Activated CD8-positive, alpha-beta T cell treated with anti-CD3 and anti-CD28 coated beads, Interleukin-2, amount 10 ng/mL, durations not matched to agents 7 days and 5 days (primary cell): Measurements from ENCODE around the gene NT5M. TPM values are rescaled to one million over a fixed set of nuclear protein-coding genes. Genes with fewer than 3 reads are reported as not detected.

Source experiments
- ATAC-seq: fragments of 150-1000 bp; cut with Tn5 transposase; one replicate; pipeline ENCODE4 v1.10.0; 2021; ENCODE audit warnings: moderate library complexity
- CTCF ChIA-PET: fragments of 350-600 bp; sonication (Branson Sonifier 250); formaldehyde crosslinking; loops from one replicate; lab custom pipeline; 2021; ENCODE audit warnings: antibody characterized with exemption; lab: Charles Lee
- POLR2A ChIA-PET: fragments of 350-600 bp; sonication (Branson Sonifier 250); formaldehyde crosslinking; loops from one replicate; lab custom pipeline; 2021; ENCODE audit warnings: antibody characterized with exemption; lab: Charles Lee
- DNase-seq: peaks from one replicate; pipeline ENCODE4 v3.0.0-alpha.2; 2020
- H3K27ac Mint-ChIP-seq: one replicate; pipeline ENCODE4 v1.8.0; 2021; ENCODE audit warnings: mild to moderate bottlenecking, mixed read lengths
- H3K27me3 Mint-ChIP-seq: one replicate; pipeline ENCODE4 v1.8.0; 2021; ENCODE audit warnings: low read depth, mixed read lengths
- H3K36me3 Mint-ChIP-seq: one replicate; pipeline ENCODE4 v1.8.0; 2021; ENCODE audit warnings: low read depth, mixed read lengths
- H3K4me1 Mint-ChIP-seq: one replicate; pipeline ENCODE4 v1.8.0; 2021; ENCODE audit warnings: low read depth, mixed read lengths
- H3K4me3 Mint-ChIP-seq: one replicate; pipeline ENCODE4 v1.8.0; 2021; ENCODE audit warnings: mild to moderate bottlenecking, mixed read lengths
- H3K9me3 Mint-ChIP-seq: one replicate; pipeline ENCODE4 v1.8.0; 2022; ENCODE audit warnings: mixed read lengths; ENCODE audit not compliant: insufficient read depth
- total RNA-seq, 2 experiments: library from RNA; stranded (reverse); gene quantifications; one replicate each; pipeline ENCODE4 v1.2.3, GENCODE V29; 2021

NT5M gene
- total RNA-seq, 2 experiments from 2014 or later = 8.3 to 9.0 TPM

- Mint-ChIP-seq H3K4me3 (no peak overlapping the region), H3K27ac (no peak overlapping the region), H3K4me1 (no peaks in the 10 kb centered on the region), H3K36me3 (peaks cover 2% of the 10 kb centered on the region), H3K27me3 (no peaks in the 10 kb centered on the region), H3K9me3 (no peaks in the 10 kb centered on the region)
- ATAC-seq = no peak
- no peak for DNase-seq
- POLR2A ChIA-PET = no interaction called here
- CTCF ChIA-PET = no interaction called here
Measured at GRCh38 chr17:17322516-17323510, 19.6 kb downstream of the NT5M start.

DNA sequence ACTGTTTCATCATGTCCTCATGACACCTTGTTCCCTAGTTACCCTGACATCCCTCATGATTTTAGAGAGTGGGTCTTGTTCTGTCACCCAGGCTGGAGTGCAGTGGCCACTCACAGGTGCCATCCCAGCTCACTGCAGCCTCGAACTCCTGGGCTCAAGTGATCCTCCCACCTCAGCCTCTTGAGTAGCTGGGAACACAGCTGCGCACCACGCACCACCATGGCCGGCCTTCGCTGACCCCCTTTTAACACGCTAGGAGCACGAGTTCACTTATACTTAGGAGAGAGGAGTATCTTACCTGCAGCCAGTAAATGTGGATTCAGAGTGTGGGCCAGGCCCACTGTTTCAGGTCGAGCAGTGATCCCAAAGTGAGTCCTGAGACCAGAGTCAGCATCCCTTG is 21.4 kb downstream of the NT5M start:
- DNase-seq (no peak), ATAC-seq (no peak)
- Mint-ChIP-seq H3K27me3 (no peaks in the 10 kb centered on the region), H3K4me1 (no peaks in the 10 kb centered on the region), H3K4me3 (no peak overlapping the region), H3K9me3 (no peaks in the 10 kb centered on the region), H3K36me3 (peaks cover 2% of the 10 kb centered on the region), H3K27ac (no peak overlapping the region)
- CTCF ChIA-PET = no interaction called here
- POLR2A ChIA-PET = no interaction called here

DNA sequence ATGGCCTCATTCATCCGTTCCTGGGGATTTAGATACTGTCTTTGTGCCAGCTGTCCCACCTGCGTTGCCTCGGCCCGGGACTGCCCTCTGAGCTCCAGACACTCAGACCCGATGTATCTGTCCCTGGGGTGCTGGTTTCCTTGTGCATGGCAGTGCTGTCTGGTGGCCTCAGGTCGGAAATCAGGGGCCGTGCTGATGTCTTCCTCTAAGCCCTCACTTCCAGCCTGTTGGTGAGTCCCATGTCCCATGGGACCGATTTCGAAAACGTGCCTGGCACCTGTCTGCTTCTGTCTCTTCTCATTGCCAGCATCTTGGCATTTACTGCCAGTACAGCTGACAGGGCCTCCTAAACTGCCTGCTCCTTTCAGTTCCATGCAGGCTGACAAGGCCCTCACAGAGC is 22.1 kb downstream of the NT5M start:
- H3K9me3 Mint-ChIP-seq = no peaks in the 10 kb centered on the region
- no peak overlapping the region for H3K4me3 Mint-ChIP-seq
- no peak for DNase-seq
- ATAC-seq = no peak
- peaks cover 2% of the 10 kb centered on the region for H3K36me3 Mint-ChIP-seq
- ChIA-PET POLR2A (no interaction called here), CTCF (no interaction called here)
- no peaks in the 10 kb centered on the region for H3K4me1 Mint-ChIP-seq
- H3K27ac Mint-ChIP-seq = no peak overlapping the region
- H3K27me3 Mint-ChIP-seq = no peaks in the 10 kb centered on the region

DNA sequence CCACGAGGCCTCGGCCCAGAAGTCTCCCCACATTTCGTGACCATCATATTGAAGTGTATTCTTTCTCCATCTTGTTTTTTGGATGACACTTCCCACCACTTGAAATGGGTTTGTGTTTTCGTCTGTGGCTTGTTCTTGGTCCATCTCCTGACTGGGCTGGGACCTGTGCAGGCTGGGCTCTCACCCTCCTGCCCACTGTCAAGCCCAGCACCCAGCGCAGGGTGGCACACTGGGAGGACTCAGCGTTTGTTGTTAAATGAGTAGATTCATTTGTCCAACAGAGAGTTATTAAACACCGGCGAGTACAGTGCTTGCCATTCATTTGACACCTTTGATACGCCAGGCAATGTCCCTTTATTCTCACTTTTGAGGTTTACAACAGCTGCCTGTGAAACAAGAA is 22.6 kb downstream of the NT5M start:
- ATAC-seq (no peak), DNase-seq (no peak)
- Mint-ChIP-seq H3K27ac (no peak overlapping the region), H3K4me1 (no peaks in the 10 kb centered on the region), H3K9me3 (no peaks in the 10 kb centered on the region), H3K27me3 (no peaks in the 10 kb centered on the region), H3K4me3 (no peak overlapping the region), H3K36me3 (peaks cover 2% of the 10 kb centered on the region)
- ChIA-PET CTCF (no interaction called here), POLR2A (no interaction called here)

GRCh38 chr17:17326275-17326875 is 23.2 kb downstream of the NT5M start:
- CTCF ChIA-PET = no interaction called here
- no peak overlapping the region for H3K4me3 Mint-ChIP-seq
- peaks cover 2% of the 10 kb centered on the region for H3K36me3 Mint-ChIP-seq
- ATAC-seq (no peak), DNase-seq (no peak)
- H3K9me3 Mint-ChIP-seq = no peaks in the 10 kb centered on the region
- H3K27ac Mint-ChIP-seq = no peak overlapping the region
- no peaks in the 10 kb centered on the region for H3K27me3 Mint-ChIP-seq
- POLR2A ChIA-PET = no interaction called here
- H3K4me1 Mint-ChIP-seq = no peaks in the 10 kb centered on the region

- CTCF ChIA-PET = no interaction called here
Measured at GRCh38 chr17:17328251-17328650, 25.1 kb downstream of the NT5M start.

DNA sequence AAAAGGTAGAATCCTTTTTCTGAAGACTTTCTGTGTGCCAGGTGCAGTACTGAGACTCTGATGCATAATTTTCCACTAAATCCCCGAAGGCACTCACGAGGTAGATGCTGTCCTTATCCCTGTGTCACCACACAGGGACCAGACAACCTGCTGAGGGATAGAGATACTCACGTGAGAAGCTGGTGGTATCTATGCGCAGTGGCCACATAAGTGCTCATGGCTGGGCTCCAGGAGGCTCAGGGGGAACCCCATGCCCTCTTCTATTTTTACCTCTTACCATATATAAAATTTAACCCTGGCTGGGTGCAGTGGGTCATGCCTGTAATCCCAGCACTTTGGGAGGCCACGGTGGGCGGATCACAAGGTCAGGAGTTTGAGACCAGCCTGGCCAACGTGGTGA is 38.3 kb downstream of the NT5M start:
- ATAC-seq (no peak), DNase-seq (no peak)
- H3K4me1 Mint-ChIP-seq = no peaks in the 10 kb centered on the region
- H3K4me3 Mint-ChIP-seq = no peak overlapping the region
- H3K9me3 Mint-ChIP-seq = no peaks in the 10 kb centered on the region
- H3K27me3 Mint-ChIP-seq = no peaks in the 10 kb centered on the region
- no peaks in the 10 kb centered on the region for H3K36me3 Mint-ChIP-seq
- CTCF ChIA-PET = interaction anchor here (1.6 kb wide), 1 partner anchor 200 kb away, joined by 3 read pairs; no protein-coding TSS in a partner anchor
- H3K27ac Mint-ChIP-seq = no peak overlapping the region
- POLR2A ChIA-PET = no interaction called here

More at GRCh38 chr17:17328251-17328650, 25.1 kb downstream of the NT5M start:
- Mint-ChIP-seq H3K36me3 (peaks cover 2% of the 10 kb centered on the region), H3K9me3 (no peaks in the 10 kb centered on the region), H3K27me3 (no peaks in the 10 kb centered on the region), H3K27ac (no peak overlapping the region), H3K4me3 (no peak overlapping the region), H3K4me1 (no peaks in the 10 kb centered on the region)
- DNase-seq = no peak
- POLR2A ChIA-PET = no interaction called here
- no peak for ATAC-seq

- Mint-ChIP-seq H3K27me3 (no peaks in the 10 kb centered on the region), H3K9me3 (no peaks in the 10 kb centered on the region), H3K4me3 (no peak overlapping the region), H3K4me1 (no peaks in the 10 kb centered on the region), H3K36me3 (no peaks in the 10 kb centered on the region), H3K27ac (no peak overlapping the region)
- POLR2A ChIA-PET = no interaction called here
- ATAC-seq (no peak), DNase-seq (no peak)
- CTCF ChIA-PET = interaction anchor here (1.6 kb wide), 1 partner anchor 201 kb away, joined by 3 read pairs; no protein-coding TSS in a partner anchor
Measured at GRCh38 chr17:17342242-17342945, 39.2 kb downstream of the NT5M start.

- H3K27ac Mint-ChIP-seq = no peak overlapping the region
- ChIA-PET POLR2A (no interaction called here), CTCF (no interaction called here)
- H3K27me3 Mint-ChIP-seq = no peaks in the 10 kb centered on the region
- DNase-seq = no peak
- H3K36me3 Mint-ChIP-seq = no peaks in the 10 kb centered on the region
- no peak overlapping the region for H3K4me3 Mint-ChIP-seq
- no peak for ATAC-seq
- no peaks in the 10 kb centered on the region for H3K4me1 Mint-ChIP-seq
- H3K9me3 Mint-ChIP-seq = no peaks in the 10 kb centered on the region
Measured at GRCh38 chr17:17343160-17343735, 40.1 kb downstream of the NT5M start.

GRCh38 chr17:17343896-17344506 is 40.8 kb downstream of the NT5M start:
- Mint-ChIP-seq H3K4me1 (no peaks in the 10 kb centered on the region), H3K27me3 (no peaks in the 10 kb centered on the region), H3K27ac (no peak overlapping the region), H3K36me3 (no peaks in the 10 kb centered on the region), H3K4me3 (no peak overlapping the region), H3K9me3 (no peaks in the 10 kb centered on the region)
- POLR2A ChIA-PET = no interaction called here
- CTCF ChIA-PET = no interaction called here
- ATAC-seq = no peak
- DNase-seq = no peak

- Mint-ChIP-seq H3K27ac (no peak overlapping the region), H3K4me1 (no peaks in the 10 kb centered on the region), H3K9me3 (no peaks in the 10 kb centered on the region), H3K27me3 (no peaks in the 10 kb centered on the region), H3K4me3 (no peak overlapping the region), H3K36me3 (no peaks in the 10 kb centered on the region)
- CTCF ChIA-PET = no interaction called here
- POLR2A ChIA-PET = interaction anchor here (0.5 kb wide), 1 partner anchor 290 kb away, joined by 4 read pairs; no protein-coding TSS in a partner anchor
- DNase-seq (no peak), ATAC-seq (no peak)
Measured at GRCh38 chr17:17344507-17345293, 41.5 kb downstream of the NT5M start.
